ENCODE measurements around the gene TFRC.
A peak's percentile ranks its signal among the peaks of the same experiment; 100 is the strongest.
"Not testable (repeated sequence)": the region's sequence is repeated elsewhere in the genome, so short reads cannot be mapped to it uniquely, and the experiment has no call there.

Gene TFRC

GRCh38 chr3:196093317-196094111, 11.6 kb upstream of the TFRC start:
- H3K4me3 ChIP-seq (ENCODE audit: low read length): no peak overlapping the region
- DNase-seq (ENCODE audit: low read depth, low spot score): no peak

- no peak overlapping the region for H3K4me3 ChIP-seq (ENCODE audit: low read length)
- DNase-seq (ENCODE audit: low read depth, low spot score): no peak
Measured at GRCh38 chr3:196087906-196088305, 6.0 kb upstream of the TFRC start.

GRCh38 chr3:196082619-196082971, 705 bp upstream of the TFRC start:
- no peak for DNase-seq (ENCODE audit: low read depth, low spot score)
- peak overlapping the region; percentile 95 for H3K4me3 ChIP-seq (ENCODE audit: low read length)

GRCh38 chr3:196081002-196081833, 672 bp downstream of the TFRC start:
- H3K4me3 ChIP-seq (ENCODE audit: low read length): peak overlapping the region; percentile 95
- peak; percentile 26 for DNase-seq (ENCODE audit: low read depth, low spot score)

- peak overlapping the region; percentile 95 for H3K4me3 ChIP-seq (ENCODE audit: low read length)
- not testable (repeated sequence) for DNase-seq (ENCODE audit: low read depth, low spot score)
Measured at GRCh38 chr3:196080101-196080846, 1.6 kb downstream of the TFRC start.

- no peak overlapping the region; the same call in 1 of the 2 replicates for H3K4me3 ChIP-seq (ENCODE audit: low read length)
- DNase-seq (ENCODE audit: low read depth, low spot score): no peak
Measured at GRCh38 chr3:196079682-196080081, 2.2 kb downstream of the TFRC start.

GRCh38 chr3:196075013-196075412, 6.9 kb downstream of the TFRC start:
- no peak overlapping the region for H3K4me3 ChIP-seq (ENCODE audit: low read length)
- DNase-seq (ENCODE audit: low read depth, low spot score): no peak

GRCh38 chr3:196073255-196073753, 8.6 kb downstream of the TFRC start:
- peak; percentile 73 for DNase-seq (ENCODE audit: low read depth, low spot score)
- H3K4me3 ChIP-seq (ENCODE audit: low read length): no peak overlapping the region

- no peak for DNase-seq (ENCODE audit: low read depth, low spot score)
- no peak overlapping the region for H3K4me3 ChIP-seq (ENCODE audit: low read length)
Measured at GRCh38 chr3:196072313-196072712, 9.6 kb downstream of the TFRC start.

GRCh38 chr3:196068812-196069211, 13.1 kb downstream of the TFRC start:
- not testable (repeated sequence) for H3K4me3 ChIP-seq (ENCODE audit: low read length); DNase-seq (ENCODE audit: low read depth, low spot score)

GRCh38 chr3:196067439-196067838, 14.5 kb downstream of the TFRC start:
- no peak overlapping the region for H3K4me3 ChIP-seq (ENCODE audit: low read length)
- no peak for DNase-seq (ENCODE audit: low read depth, low spot score)

- no peak for DNase-seq (ENCODE audit: low read depth, low spot score)
- no peak overlapping the region for H3K4me3 ChIP-seq (ENCODE audit: low read length)
Measured at GRCh38 chr3:196063971-196064370, 17.9 kb downstream of the TFRC start.

- no peak overlapping the region for H3K4me3 ChIP-seq (ENCODE audit: low read length)
- no peak for DNase-seq (ENCODE audit: low read depth, low spot score)
Measured at GRCh38 chr3:196063456-196063855, 18.4 kb downstream of the TFRC start.

GRCh38 chr3:196063049-196063448, 18.8 kb downstream of the TFRC start:
- DNase-seq (ENCODE audit: low read depth, low spot score): no peak

GRCh38 chr3:196060834-196061233, 21.1 kb downstream of the TFRC start:
- no peak overlapping the region for H3K4me3 ChIP-seq (ENCODE audit: low read length)
- DNase-seq (ENCODE audit: low read depth, low spot score): no peak

More at GRCh38 chr3:196063049-196063448, 18.8 kb downstream of the TFRC start:
- H3K4me3 ChIP-seq (ENCODE audit: low read length): no peak overlapping the region

- DNase-seq (ENCODE audit: low read depth, low spot score): no peak
- H3K4me3 ChIP-seq (ENCODE audit: low read length): no peak overlapping the region
Measured at GRCh38 chr3:196057760-196058331, 24.0 kb downstream of the TFRC start.

GRCh38 chr3:196056371-196056770, 25.5 kb downstream of the TFRC start:
- DNase-seq (ENCODE audit: low read depth, low spot score); H3K4me3 ChIP-seq (ENCODE audit: low read length): not testable (repeated sequence)

- H3K4me3 ChIP-seq (ENCODE audit: low read length): no peak overlapping the region
- DNase-seq (ENCODE audit: low read depth, low spot score): no peak
Measured at GRCh38 chr3:196055683-196056270, 26.1 kb downstream of the TFRC start.

- no peak for DNase-seq (ENCODE audit: low read depth, low spot score)
Measured at GRCh38 chr3:196055240-196055639, 26.6 kb downstream of the TFRC start.

More at GRCh38 chr3:196055240-196055639, 26.6 kb downstream of the TFRC start:
- no peak overlapping the region for H3K4me3 ChIP-seq (ENCODE audit: low read length)

Measured in Jurkat, Clone E6-1 (cell line).